Measurements from ENCODE around the gene ARMS2.

ARMS2 gene

DNA sequence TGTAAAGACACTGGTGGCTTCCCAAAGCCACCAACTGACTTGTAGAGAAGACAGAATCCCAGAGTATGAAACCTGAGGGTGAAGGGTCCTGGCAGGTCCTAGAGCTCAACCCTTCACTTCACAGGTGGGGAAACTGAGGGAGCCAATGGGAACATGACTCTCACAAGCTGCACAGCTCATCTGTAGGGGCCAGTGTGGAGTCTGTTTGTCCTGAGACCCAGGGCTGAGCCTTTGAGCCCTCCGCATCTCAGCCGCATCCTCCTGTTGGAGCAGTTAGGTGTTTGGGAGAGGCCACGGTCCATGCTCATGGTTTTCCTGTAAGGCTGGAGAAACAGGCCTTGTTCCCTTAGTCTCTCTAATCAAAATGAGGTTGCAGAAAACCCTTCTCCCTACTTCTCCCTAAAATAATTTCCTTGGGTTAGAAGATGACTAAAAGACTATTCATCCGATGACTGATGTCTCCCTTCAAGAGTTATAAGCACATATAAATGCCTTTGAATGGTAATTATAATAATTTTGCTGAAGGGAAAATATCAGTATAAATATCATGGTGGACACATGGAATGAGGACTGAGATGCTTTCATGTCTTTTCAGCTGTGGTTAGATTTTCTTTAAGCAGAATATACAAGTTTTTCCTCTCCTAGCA is 17.2 kb downstream of the ARMS2 start:
- DNase-seq (ENCODE audit: low read depth): no peak

GRCh38 chr10:122473116-122473515 is 18.7 kb downstream of the ARMS2 start:
- DNase-seq (ENCODE audit: low read depth): no peak

- no peak for DNase-seq (ENCODE audit: low read depth)
These were observed 19.8 kb downstream of the ARMS2 start for GRCh38 chr10:122474131-122474818.

GRCh38 chr10:122475100-122475499 is 20.6 kb downstream of the ARMS2 start:
- DNase-seq (ENCODE audit: low read depth): no peak

DNA sequence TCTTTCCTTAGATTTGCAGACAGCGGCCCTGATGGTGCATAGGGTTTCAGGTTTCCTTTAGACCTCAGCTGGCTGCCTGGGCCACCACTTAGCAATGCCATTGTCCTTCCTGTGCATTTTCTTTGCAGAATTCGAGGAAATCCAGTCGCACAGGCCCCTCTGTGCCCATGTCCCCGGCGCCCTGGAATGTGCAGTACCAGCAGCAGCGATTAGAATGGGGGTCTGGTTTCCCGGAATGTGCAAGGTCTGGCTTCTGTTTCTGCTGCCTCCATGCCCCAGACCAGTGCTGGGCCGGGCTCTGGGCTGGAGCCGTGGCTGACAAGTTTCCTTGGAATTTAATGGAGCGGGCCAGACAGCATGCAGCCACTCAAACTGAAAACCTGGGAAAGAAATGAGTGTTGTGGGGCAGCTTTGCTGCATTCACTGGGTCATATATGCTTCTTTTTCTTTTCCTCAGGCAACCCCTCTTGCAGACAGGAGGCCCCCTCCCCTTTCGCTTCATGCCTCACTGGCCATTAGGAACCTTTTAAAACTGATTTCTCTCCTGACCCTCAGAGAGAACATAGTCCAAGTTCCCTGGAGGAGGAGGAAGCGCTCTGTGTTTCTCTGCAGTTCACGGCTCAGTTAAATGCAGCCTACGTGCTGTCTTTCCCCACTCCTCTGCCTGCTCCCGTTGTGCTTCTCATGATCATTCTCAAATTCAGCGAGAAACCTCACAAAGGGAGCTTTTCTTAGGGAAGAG is 21.3 kb downstream of the ARMS2 start:
- DNase-seq (ENCODE audit: low read depth): no peak

- DNase-seq (ENCODE audit: low read depth): no peak
These were observed 21.9 kb downstream of the ARMS2 start for GRCh38 chr10:122476333-122476695.

DNA sequence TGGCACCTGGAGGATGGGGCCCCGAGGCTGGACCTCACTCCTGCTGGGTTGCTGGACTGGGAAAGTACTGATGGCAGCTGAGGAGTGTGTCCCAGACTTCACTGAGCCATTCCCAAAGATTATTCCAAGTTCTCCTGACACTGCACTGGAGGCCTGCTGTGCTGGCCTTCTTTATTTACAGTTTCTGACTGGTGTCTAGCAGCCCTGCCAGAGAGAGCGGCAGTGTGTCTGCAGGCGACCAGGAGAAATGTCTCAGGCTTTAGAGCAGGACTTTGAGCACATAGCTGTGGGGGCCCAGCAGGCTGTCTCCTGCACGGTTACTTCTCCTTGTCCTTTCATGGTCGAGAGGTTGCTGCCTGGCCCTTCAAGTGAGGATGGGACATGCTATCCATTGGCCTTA is 23.0 kb downstream of the ARMS2 start:
- no peak for DNase-seq (ENCODE audit: low read depth)

DNA sequence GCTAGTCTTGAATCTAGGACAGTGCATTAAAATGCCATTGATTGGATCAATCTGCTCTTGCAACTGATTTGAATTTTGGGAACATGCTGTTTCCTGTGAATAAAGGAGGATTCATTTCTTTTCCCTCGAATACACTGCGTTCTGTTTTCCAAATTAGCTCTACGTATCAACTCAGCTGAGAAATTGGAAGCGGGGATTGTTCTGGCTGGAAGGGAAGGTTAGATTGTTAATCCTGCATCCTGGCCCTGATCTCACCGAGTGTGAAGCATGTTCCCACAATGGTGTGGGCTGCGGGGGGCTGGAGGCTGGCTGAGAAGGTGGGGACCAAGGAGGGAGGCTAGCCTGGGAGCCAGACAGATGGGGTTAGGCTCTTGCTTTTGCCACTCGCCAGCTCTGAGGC is 24.5 kb downstream of the ARMS2 start:
- no peak for DNase-seq (ENCODE audit: low read depth)

- DNase-seq (ENCODE audit: low read depth): no peak
These were observed 25.8 kb downstream of the ARMS2 start for GRCh38 chr10:122480146-122480833.

GRCh38 chr10:122481296-122482056 is 27.0 kb downstream of the ARMS2 start:
- no peak for DNase-seq (ENCODE audit: low read depth)

DNA sequence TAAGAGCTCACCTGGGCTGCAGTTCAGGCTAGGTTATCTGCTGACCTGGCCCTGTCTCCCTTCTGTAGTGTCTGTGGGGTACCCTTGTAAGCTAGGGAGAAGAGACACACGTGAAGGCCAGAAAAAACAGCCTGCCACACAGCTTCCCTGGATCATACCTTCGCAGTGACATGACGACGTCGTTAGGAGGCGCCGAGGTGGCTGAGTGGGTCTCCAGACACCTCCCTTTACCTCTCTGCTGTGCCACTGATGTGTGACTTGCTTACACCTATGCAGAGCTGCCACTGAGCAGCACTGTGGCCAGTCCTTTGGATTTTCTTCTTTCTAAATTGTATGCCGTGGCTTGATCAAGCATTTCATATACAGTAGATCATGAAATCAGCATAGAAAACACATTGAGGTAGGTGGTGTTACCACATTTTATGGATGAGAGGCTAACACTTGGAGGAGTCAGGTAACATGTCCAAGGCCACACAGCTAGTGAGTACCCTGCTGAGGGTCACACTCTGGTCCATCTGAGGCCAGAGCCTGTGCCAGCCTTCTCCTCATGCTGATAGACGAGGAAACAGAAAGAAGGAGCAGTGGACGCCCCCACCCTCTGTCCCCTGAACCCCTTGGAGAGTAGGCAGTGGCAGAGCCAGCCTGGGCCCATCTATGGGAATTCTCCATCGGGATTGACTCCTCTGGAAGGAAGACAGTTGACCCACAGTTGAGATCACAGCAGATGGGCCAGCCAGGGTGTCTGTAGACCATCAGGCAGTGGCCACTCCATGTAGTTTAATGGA is 30.0 kb downstream of the ARMS2 start:
- DNase-seq (ENCODE audit: low read depth): no peak

GRCh38 chr10:122485670-122486069 is 31.2 kb downstream of the ARMS2 start:
- DNase-seq (ENCODE audit: low read depth): no peak

- no peak for DNase-seq (ENCODE audit: low read depth)
These were observed 32.1 kb downstream of the ARMS2 start for GRCh38 chr10:122486406-122487080.

- no peak for DNase-seq (ENCODE audit: low read depth)
These were observed 32.8 kb downstream of the ARMS2 start for GRCh38 chr10:122487174-122487765.

GRCh38 chr10:122490268-122490667 is 35.8 kb downstream of the ARMS2 start:
- DNase-seq (ENCODE audit: low read depth): no peak

GRCh38 chr10:122490786-122491680 is 36.6 kb downstream of the ARMS2 start:
- no peak for DNase-seq (ENCODE audit: low read depth)

GRCh38 chr10:122492006-122492405 is 37.6 kb downstream of the ARMS2 start:
- DNase-seq (ENCODE audit: low read depth): no peak

DNA sequence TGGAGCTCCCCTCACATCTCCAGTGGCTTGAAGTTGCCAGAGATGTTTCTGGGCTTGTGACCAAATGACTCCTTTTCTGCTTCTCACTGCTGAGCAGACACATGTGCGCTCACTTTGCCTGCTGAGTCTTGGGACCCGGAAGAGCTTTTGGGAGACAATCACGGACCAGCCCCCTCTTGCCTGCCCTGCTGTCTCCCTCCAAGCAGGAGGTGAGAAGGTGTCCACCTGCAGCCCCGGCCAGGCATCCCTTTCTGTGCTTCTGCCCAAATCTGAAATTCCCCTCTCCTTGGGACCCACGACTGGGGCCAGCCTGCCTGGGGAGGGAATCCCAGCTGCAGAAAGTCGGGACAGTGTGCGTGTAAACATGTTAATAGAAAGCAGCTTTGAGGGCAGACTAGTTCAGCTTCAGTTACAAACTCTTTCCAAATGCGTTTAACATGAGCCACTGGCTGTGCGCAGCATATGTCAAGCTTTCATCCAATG is 38.6 kb downstream of the ARMS2 start:
- DNase-seq (ENCODE audit: low read depth): no peak

DNA sequence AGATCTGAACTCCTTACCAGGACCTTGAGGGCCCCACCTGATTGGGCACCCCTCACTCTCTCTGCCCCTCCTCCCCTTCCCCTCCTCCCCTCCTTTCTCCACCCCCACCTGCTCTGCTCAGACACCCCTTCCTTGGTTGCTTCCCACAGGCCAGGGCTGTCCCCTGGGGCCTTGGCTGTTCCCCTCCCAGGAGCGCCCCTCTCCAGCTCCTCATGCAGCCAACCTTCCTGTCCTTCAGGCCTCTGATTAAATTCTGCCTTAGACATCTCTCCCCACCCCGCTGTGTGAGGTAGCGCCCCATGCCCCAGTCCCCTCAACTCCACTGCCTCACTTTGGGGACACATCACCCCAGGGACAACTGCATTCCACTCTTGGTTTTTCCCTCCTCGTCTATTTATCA is 39.3 kb downstream of the ARMS2 start:
- DNase-seq (ENCODE audit: low read depth): no peak

All from stimulated activated CD8-positive, alpha-beta memory T cell treated with anti-CD3 and anti-CD28 coated beads, Interleukin-15, amount 100 ng/mL, for 1 hour (primary cell).